ENCODE results near the gene OPHN1.
"Not testable (repeated sequence)": the region's sequence is repeated elsewhere in the genome, so short reads cannot be mapped to it uniquely, and the experiment has no call there.

Gene OPHN1

DNA sequence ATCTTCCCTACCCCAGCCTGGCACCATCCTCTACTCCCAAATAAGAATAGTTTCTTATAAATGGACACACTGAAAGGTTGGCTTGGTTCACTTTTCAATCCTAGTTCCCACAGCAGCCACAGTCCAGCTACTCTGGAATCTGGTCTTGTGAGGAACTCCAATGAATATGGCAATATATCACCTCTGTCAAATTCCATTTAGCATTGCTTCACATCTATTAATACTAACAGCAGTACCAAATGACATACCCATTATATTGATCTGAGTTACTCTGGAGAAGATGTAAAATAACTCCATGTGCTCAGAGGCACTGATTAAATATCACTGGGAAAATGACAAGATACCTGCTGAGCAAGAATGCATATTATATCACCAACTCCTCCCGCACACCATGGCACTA lies 8.6 kb downstream of the OPHN1 start:
- no peak for DNase-seq (ENCODE audit: low read depth in 2 of 3, low spot score in 1 of 3)

- no peak for DNase-seq (ENCODE audit: low read depth in 2 of 3, low spot score in 1 of 3)
These were observed 10.8 kb downstream of the OPHN1 start for GRCh38 chrX:68422478-68422877.

DNA sequence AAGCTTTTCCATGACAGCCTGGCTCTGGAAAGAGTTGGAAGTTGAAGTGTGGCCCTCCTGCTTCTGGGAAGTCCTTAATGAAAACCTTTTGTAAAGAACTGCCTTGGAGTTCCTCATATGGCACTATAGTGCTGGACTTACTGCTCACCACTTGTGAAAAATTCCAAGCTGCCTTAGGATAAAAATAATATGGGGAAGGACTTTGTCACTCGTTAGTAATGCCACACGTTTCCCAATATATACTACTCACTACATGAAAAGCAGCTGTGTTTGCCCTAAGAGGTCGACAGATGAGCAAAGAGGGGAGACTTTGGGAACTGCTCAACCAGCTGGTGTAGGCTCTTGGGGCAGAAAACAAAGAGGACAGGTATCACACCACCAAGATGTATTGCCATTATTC lies 11.7 kb downstream of the OPHN1 start:
- no peak for DNase-seq (ENCODE audit: low read depth in 2 of 3, low spot score in 1 of 3)

DNA sequence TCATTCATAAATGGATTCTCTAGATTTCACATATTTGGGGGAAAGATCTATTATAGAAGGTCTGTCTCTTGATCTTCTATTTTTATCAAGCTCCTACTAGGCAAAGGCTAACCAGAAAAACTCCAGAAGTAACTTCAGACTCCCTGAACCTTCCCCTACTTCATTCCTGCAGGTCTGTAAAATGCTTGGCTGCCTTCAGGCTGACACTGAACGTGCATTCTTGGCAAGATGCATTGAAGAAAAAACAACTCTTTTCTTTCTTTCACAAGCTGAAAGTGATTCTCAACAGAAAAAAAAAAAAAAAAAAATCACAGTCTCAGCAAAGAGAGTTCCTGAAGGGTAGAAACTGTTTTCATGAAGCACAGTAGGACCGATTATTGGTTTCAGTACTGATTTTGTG lies 12.7 kb downstream of the OPHN1 start:
- no peak for DNase-seq (ENCODE audit: low read depth in 2 of 3, low spot score in 1 of 3)

GRCh38 chrX:68419975-68420374 lies 13.3 kb downstream of the OPHN1 start:
- DNase-seq (ENCODE audit: low read depth in 2 of 3, low spot score in 1 of 3): no peak

DNA sequence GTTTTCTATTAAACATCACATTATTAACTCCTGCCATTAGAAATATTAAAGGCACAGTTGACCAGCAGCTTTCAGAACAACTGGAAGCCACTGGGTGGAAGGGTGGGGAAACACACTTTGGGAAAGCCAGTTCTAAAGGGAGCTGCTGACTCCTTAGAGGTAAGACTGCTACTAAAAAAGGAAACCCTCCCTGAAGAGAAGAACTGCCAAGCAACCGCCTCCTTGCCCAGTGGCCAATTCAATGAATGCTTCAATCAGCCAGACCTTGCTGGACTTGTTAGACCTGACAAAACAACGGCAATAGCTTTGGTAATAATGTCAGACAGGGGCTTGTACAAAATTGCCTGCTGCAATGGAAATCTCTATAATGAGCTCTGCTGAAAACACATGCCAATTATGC lies 15.6 kb downstream of the OPHN1 start:
- no peak for DNase-seq (ENCODE audit: low read depth in 2 of 3, low spot score in 1 of 3)

DNA sequence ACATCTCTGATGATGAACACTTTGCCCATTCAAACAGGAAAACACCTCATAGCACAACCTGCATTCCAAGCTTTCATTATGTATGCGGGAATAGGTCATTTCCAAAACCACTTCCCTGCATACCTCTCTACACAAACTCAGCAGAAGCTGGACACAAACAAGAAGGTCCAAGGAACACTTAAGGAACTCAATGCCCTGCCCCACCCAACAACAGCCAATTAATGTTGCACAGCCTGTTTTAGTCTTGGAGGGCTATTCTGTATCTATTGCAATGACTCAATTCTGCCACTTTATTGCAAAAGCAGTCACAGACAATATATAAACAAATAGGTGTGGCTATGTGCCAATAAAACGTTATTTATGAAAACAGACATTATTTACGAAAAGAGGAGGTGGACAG lies 16.7 kb downstream of the OPHN1 start:
- no peak for DNase-seq (ENCODE audit: low read depth in 2 of 3, low spot score in 1 of 3)

DNA sequence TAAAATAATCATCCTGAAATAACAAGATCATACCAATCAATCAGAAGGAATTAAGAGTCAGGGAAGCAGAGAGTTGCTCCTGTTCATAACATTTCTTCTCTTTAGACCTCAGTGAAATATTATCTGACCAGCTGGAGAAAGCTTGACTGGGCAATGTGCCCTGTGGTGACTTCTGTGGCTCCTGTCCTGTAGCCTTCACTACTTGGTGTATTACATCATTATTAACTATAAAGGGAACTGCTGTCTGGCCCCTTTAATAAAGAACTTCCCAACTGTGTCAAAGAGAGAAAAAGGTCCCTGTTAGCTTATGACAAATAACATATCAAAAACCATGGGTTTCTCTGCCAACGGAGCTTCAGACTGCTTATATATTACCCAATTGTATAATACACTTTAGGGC lies 18.0 kb downstream of the OPHN1 start:
- no peak for DNase-seq (ENCODE audit: low read depth in 2 of 3, low spot score in 1 of 3)

- DNase-seq (ENCODE audit: low read depth in 2 of 3, low spot score in 1 of 3): no peak
These were observed 20.0 kb downstream of the OPHN1 start for GRCh38 chrX:68413254-68413653.

- DNase-seq (ENCODE audit: low read depth in 2 of 3, low spot score in 1 of 3): no peak
These were observed 21.6 kb downstream of the OPHN1 start for GRCh38 chrX:68411729-68412128.

- DNase-seq (ENCODE audit: low read depth in 2 of 3, low spot score in 1 of 3): no peak
These were observed 24.1 kb downstream of the OPHN1 start for GRCh38 chrX:68409194-68409593.

GRCh38 chrX:68403522-68403921 lies 29.8 kb downstream of the OPHN1 start:
- no peak for DNase-seq (ENCODE audit: low read depth in 2 of 3, low spot score in 1 of 3)

DNA sequence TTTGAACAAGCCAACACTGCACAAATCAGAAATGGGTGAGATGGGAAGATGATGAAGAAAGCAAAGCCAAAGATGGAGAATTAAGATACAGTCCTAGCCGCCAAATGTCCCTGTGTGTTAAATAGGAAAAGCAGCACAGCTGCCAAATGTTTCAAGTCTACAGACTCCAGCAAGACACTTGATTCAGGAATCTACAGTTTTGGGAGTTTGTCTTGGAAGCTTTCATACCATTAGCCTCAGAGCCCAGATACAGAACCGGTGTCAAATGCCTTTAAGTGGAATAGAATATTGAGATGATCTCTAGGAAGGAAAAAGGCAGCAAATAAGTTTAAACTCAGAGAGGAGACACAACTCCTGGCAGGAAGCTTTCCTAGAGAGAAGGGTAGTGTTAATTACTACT lies 30.3 kb downstream of the OPHN1 start:
- DNase-seq (ENCODE audit: low read depth in 2 of 3, low spot score in 1 of 3): no peak

- DNase-seq (ENCODE audit: low read depth in 2 of 3, low spot score in 1 of 3): no peak
These were observed 31.2 kb downstream of the OPHN1 start for GRCh38 chrX:68402094-68402493.

DNA sequence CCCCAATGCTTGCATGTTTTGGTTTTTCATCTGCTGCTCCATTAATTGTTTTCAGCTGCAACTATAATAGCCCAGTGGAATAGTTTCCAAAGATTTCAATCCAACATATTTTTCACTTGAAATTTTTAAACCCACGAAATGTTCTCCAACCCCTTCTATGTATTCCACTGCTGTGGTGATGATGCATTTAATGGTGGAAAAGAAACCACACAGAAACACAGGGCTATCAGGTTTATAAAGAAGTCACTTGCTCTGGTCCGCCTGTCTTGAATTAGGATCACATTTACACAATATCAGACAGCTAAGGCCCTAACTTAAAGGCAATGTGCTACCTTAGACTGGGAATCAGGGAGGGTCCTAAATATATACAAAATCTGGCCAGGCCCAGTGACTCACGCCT lies 35.0 kb downstream of the OPHN1 start:
- no peak for DNase-seq (ENCODE audit: low read depth in 2 of 3, low spot score in 1 of 3)

- no peak for DNase-seq (ENCODE audit: low read depth in 2 of 3, low spot score in 1 of 3)
These were observed 36.3 kb downstream of the OPHN1 start for GRCh38 chrX:68396953-68397352.

DNA sequence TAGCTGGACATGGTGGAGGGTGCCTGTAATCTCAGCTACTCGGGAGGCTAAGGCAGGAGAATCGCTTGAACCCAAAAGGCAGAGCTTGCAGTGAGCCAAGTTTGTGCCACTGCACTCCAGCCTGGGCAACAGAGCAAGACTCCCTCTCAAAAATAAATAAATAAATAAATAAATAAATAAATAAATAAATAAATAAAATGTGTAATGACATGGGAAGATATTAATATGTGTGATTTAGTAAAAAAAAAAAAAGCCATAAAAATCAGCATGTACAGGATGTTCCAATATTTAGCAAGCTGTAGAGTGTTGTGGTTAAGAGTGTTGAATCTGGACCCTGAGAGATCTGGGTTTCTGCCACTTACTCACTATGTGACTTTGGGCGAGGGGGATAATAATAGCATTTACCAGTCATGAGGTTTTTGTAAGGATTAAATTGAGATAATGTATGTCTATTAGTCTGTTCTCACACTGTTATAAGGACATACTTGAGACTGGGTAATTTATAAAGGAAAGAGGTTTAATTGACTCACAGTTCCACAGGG lies 43.8 kb downstream of the OPHN1 start:
- DNase-seq (ENCODE audit: low read depth in 2 of 3, low spot score in 1 of 3): not testable (repeated sequence)

DNA sequence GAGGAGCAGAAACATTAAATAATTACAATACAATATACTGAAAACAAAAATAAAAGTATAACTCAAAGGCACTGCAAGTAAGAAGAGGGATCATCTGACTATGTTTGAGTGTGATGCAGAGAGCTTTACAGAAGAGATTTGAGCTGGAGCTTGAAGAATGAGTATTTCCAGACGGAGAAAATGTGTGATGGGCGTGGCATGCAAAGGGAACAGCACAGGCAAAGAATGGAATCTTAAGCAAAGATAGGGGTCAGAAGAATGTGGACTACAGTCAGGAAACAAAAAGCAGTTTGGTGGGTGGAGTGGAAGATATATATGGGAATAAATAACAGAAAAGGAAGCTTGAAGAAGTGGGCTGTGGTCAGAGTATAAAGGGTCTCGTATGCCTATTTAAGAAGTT lies 45.5 kb downstream of the OPHN1 start:
- no peak for DNase-seq (ENCODE audit: low read depth in 2 of 3, low spot score in 1 of 3)

- DNase-seq (ENCODE audit: low read depth in 2 of 3, low spot score in 1 of 3): no peak
These were observed 49.8 kb downstream of the OPHN1 start for GRCh38 chrX:68383540-68383939.

- not testable (repeated sequence) for DNase-seq (ENCODE audit: low read depth in 2 of 3, low spot score in 1 of 3)
These were observed 55.7 kb downstream of the OPHN1 start for GRCh38 chrX:68377579-68377978.

DNA sequence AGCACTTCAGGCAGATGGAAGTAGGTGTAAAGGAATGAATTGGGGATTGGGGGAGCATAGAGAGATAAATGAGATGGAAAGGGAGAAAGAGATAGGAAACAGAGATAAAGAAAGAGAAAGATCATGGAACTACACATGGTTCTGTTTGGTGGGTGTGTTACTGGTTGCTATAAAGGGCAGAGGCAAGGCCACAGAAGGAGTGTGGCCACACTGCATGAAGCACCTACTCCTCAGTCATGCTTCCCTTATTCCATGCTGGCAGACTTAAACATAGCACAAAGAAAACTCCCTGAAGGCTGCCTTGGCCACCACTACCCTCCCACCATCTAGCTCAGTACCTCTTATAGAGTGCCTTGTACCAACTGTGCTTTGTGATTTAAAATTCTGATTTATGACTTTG lies 56.9 kb downstream of the OPHN1 start:
- DNase-seq (ENCODE audit: low read depth in 2 of 3, low spot score in 1 of 3): no peak

- DNase-seq (ENCODE audit: low read depth in 2 of 3, low spot score in 1 of 3): no peak
These were observed 57.5 kb downstream of the OPHN1 start for GRCh38 chrX:68375803-68376202.

DNA sequence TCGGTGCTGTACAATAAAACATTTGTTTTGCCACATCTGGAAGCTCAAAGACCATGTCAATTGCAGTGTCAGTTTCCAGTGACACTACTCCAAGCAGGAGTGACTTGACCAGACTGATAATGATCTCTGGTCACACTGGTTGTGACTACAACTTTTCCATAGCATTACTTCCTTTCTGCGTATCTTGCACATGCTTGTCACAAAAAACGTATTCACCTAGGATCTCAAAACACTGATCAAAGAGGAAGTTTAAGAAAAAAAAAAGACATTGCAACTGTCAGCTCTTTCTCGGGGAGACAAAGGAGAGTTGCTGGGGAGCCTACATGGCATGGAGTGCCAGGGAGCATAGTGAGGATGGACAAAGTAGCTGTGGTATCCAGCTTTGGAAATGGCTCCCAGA lies 60.6 kb downstream of the OPHN1 start:
- DNase-seq (ENCODE audit: low read depth in 2 of 3, low spot score in 1 of 3): no peak

DNA sequence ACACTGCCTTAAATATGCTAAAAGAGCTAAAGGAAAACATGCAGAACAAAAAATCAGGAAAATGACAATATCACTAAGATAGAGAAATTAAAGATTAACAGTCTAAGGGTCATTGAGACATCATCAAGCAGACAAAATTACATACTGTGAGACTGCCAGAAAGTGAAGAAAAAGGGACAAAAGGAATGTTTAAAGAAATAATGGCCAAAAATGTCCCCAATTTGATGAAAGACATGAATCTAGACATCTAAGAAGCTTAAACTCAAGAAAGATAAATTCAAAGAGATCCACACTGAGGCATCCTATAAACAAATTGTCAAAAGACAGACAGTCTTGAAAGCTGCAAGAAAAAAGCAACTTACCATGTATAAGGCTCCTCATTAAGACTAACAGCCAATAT lies 63.7 kb downstream of the OPHN1 start:
- DNase-seq (ENCODE audit: low read depth in 2 of 3, low spot score in 1 of 3): no peak
